GM18873 (cell line): Measurements from ENCODE around the gene IL17RC.
"Not testable (repeated sequence)": the region's sequence is repeated elsewhere in the genome, so short reads cannot be mapped to it uniquely, and the experiment has no call there.

Source experiments
- ATAC-seq: cut with Tn5 transposase; IDR thresholded peaks from one replicate; pipeline ENCODE4 v1.9.1; 2021; ENCODE audit warnings: mild to moderate bottlenecking, moderate library complexity, moderate number of reproducible peaks; ENCODE audit not compliant: unreplicated experiment, low FRiP score

The IL17RC gene, protein sequence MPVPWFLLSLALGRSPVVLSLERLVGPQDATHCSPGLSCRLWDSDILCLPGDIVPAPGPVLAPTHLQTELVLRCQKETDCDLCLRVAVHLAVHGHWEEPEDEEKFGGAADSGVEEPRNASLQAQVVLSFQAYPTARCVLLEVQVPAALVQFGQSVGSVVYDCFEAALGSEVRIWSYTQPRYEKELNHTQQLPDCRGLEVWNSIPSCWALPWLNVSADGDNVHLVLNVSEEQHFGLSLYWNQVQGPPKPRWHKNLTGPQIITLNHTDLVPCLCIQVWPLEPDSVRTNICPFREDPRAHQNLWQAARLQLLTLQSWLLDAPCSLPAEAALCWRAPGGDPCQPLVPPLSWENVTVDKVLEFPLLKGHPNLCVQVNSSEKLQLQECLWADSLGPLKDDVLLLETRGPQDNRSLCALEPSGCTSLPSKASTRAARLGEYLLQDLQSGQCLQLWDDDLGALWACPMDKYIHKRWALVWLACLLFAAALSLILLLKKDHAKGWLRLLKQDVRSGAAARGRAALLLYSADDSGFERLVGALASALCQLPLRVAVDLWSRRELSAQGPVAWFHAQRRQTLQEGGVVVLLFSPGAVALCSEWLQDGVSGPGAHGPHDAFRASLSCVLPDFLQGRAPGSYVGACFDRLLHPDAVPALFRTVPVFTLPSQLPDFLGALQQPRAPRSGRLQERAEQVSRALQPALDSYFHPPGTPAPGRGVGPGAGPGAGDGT

DNA sequence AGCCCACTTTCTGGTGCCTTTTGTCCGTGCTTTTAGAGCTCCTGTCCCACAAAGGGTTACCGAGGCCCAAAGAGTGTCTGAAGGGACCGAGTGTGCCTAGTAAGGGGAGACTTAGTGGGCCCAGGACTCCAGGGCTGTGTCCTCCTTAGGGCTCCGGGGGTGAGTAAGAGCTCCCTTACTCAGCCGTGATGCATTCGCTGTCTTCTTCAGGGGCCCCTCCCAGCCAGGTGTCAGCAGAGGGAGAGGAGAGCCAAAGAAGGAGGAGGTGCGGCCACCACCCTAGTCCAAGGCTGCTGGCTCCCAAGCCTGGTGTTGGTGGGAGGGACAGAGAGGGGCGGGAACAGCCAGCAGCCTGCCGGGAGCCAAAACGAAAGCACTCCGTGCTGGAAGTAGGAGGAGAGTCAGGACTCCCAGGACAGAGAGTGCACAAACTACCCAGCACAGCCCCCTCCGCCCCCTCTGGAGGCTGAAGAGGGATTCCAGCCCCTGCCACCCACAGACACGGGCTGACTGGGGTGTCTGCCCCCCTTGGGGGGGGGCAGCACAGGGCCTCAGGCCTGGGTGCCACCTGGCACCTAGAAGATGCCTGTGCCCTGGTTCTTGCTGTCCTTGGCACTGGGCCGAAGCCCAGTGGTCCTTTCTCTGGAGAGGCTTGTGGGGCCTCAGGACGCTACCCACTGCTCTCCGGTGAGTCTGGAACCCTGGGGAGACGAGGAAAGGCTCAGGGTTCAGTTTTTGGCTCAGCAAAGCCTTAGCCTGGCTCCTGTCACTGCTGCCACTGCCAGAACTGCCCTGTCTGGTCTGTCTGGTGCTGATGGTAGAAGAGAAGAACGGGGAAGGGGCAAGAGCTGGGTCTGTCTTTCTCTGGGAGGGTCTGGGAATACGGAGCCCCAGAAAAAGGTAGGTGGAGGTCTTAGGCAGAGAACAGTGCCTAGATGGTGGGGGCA is at the start of gene IL17RC:
Gene IL17RC (plus strand): TSS at position 365 of the 947 bp plus-strand sequence. CDS start 218 bp downstream, at position 583.
- no peak for ATAC-seq

DNA sequence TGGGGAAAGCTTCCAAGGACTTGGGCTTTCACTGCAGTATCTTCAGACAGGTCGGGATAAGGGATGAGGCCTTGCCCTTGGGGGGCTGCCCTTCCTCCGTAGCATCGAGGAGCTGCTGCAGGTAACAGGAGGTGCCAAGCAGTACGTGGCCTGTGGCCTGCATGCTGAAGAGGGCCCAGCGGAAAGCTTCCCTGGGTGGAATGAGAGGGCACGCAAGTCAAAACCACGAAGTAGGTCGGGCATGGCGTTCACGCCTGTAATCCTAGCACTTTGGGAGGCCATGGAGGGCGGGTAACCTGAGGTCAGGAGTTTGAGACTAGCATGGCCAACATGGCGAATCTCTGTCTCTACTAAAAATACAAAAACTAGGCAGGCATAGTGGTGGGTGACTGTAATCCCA is 49.8 kb upstream of the IL17RC start:
- ATAC-seq = no peak

DNA sequence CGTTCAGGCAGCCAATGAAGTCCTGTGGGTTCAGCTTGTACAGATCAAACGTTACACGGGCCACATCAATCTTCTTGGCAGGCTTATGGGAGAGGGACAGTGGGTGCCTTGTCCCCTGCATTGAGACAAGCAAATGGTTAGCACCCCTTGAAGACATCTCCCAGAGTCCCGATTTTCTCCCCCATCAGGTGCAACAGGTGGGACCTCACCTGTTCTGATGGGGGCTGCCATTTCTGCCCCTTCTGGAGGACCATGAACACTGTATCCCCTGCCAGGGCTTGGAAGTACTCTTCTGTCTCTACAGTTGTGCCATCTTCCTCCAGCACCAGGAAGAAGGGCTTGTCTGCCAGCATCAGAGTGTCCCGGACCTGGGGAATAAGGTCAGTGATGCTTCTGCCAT is 46.9 kb upstream of the IL17RC start:
- ATAC-seq = no peak

DNA sequence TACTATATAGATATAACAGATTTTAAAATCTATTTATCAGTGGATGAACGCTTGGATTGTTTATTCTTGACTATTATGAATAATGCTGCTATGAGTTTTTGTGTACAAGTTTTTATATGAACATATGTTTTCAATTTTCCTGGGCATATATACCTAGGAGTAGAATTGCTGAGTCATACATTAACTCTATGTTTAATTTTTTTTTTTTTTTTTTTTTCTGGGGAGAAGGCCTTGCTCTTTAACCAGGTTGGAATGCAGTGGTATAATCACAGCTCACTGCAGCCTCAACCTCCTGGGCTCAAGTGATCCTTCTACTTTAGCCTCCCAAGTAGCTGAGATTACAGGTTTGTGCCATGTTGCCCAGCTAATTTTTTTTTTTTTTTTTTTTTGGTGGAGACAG is 45.9 kb upstream of the IL17RC start:
- ATAC-seq = no peak

DNA sequence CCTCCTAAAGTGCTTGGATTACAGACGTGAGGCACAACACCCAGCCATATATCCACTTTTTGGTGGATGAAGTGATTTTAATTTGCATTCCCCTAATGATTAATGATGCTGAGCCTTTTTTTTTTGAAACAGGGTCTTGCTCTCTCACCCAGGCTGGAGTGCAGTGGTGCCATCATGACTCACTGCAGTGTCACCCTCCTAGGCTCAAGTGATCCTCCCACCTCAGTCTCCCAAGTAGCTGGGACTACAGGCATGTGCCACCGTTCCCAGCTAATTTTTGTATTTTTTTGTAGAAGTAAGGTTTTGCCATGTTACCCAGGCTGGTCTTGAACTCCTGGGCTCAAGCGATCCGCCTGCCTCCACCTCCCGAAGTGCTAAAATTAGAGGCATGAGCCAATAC is 44.8 kb upstream of the IL17RC start:
- not testable (repeated sequence) for ATAC-seq

DNA sequence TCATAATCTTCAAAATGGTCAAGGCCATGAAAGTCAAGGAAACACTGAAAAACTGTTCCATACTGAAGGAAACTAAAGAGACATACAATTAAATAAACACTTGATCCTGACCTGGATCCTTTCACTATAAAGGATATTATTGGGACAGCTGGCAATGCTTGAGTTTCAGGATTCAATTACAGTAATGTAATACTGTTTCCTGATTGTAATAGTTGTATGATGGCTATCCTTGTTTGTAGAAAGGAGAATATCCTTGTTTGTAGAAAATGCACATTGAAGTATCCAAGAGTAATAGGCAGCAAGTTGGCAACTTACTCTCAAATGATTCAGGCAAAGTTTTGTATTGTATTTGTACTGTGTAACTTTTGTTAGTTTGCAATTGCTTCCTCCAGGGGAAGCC is 41.5 kb upstream of the IL17RC start:
- no peak for ATAC-seq

DNA sequence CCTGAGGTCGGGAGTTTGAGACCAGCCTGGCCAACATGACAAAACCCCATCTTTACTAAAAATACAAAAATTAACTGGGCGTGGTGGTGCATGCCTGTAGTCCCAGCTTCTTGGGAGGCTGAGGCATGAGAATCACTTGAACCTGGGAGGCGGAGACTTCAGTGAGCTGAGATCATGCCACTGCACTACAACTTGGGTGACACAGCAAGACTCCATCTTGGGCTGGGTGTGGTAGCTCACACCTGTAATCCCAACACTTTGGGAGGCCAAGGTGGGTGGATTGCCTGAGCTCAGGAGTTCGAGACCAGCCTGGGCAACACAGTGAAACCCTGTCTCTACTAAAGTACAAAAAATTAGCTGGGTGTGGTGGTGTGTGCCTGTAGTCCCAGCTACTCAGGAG is 40.6 kb upstream of the IL17RC start:
- ATAC-seq = not testable (repeated sequence)

DNA sequence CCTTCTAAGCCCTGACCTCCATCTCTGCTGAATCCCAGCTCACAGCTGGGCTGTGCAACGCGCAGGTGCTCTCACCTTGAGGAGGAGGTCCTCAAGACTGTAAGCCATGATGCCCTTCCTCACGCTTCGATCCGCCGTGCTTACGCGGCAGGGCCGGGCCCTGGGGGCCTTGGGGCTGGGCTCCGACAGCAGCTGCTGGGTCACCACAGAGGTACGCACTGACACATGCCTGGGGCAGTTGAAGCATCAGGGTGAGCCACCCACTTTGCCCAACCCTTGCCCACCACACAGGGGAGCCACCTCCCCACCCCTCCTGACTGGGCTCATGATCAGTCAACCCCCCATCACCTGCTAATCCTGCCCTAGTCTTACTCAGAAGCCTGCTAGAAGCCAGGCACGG is 39.9 kb upstream of the IL17RC start:
- ATAC-seq = no peak

DNA sequence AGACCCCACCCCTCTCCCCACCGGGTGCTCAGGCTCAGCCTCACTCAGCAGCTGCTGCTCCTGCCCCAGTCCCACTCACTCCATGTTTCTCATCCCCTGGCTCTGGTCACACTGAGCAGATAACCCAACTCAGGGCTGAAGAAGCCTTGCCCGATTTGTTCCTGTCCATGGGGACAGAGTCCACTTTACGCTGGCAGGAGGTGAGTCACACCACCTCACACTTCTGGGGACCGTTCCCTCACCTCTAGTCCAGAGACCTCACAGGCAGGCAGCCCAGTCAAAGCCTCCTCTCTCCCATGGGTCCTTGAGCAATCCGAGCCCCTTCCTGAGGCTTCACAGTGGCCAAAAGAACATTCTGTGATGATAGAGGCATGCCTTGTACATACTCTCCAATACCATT is 38.2 kb upstream of the IL17RC start:
- ATAC-seq = no peak

DNA sequence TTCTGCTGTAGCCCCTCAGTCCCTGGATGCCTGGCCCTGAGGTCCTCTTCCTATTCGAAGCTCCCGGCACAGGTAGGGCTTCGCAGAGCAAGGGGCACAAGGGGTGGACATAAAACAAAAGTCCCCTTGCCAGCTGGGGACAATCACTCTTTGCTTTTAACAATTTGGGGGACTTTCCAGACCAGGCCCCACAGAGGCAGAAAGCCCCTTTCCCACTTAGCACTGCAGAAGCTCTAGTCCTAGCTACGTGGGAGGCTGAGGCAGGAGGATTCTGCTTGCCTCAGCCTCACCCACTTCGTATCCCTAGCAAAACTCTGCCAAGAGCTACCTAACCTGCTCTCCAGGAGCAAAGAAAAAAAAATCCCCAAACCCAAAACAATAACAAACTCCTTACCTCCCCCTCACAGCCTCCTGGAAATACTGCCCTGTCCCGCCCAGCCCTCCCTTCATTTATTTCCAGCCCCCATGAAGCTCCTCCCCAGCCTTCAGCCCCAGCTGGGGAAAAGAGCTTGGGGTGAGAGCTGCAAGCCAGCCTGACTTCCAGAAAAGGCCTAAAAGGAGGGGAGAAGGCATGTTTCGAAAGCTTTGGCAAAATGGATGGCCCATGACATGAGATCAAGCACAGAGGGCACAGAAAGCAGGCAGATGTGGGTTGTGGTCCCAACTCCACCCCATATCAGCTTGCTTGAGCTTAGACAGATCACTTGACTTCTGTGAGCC is 36.9 kb upstream of the IL17RC start, which contains the start of gene CIDEC:
Gene CIDEC (minus strand): TSS at position 424 of the 720 bp plus-strand sequence. CDS start 1,767 bp downstream, outside the sequence.
- no peak for ATAC-seq

DNA sequence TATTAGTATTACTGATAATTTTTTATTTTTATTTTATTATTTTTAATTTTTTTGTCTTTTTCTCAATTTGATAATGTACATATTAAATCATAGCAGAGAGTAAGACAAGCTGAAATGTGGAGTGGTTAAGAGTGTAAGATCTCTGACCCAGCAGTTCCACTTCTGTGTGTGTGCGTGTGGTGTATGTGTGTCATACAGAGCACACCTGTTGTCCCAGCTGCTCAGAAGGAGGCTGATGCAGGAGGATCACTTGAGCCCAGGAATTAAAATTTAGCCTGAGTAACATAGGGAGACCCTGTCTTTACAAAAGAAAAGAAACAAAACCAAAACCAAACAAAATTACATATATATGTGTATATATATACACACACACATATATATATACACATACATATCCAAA is 35.5 kb upstream of the IL17RC start:
- no peak for ATAC-seq

DNA sequence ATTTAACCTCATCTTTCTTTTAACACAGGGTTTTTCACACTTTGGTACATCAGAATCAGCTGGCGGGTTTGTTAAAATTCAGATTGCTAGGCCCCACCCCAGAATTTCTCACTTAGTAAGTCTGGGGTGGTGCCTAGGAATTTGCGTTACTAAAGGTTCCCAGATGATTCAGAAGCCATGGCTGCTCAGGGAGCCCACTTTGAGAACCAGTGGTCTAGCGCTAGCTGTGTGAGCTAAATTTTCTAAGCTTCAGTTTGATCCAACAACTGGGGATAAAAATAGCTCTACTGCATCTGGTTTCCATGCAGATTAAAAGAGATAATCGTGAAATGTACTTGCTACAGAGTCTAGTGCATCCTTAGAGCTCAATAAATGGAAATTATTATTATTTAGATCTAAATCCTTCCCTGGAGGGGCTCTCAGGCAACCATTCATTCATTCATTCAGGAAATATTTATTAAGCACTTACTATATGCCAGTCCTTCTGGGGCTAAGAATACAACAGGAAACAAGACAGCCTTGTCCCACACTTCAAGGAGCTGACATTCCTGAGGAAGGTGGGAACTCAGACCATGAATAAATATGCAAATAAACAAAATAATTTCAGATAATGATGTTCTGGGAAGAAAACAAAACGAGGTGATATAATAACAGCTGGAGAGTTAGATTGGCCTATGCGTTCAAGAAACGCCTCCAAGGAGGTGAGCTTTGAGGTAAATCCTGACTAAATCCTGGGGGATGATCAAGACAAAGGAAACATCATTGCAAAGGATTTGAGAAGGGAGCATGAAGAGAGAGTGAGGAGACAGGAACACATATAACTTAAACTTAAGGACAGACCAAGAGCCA is 33.0 kb upstream of the IL17RC start:
- ATAC-seq = no peak

DNA sequence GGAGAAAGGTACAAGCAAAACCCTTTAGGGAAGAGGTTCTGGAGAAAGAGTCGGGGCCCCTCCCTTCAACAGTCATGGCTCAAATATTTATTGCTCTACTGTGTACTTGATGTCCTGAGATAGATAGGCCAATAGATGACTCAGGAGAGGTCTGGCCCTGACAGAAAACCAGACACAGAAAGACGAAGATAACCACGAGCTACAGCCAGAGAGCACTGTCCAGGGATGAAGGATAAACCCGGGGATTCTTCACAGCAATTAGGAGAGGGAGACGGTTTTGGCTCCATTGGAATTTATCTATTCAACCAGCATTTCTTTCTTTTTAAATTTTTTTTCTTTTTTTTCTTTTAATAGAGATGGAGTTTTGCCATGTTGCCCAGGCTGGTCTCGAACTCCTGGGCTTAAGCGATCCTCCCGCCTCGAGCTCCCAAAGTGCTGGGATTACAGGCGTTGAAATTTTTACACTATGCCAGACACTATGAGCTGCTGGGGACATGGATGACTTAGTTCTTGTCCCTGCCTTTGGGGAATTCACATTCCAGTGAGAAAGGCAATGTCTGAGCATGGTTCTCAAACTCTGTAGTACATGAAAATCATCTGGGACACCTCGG is 32.2 kb upstream of the IL17RC start:
- ATAC-seq = no peak

DNA sequence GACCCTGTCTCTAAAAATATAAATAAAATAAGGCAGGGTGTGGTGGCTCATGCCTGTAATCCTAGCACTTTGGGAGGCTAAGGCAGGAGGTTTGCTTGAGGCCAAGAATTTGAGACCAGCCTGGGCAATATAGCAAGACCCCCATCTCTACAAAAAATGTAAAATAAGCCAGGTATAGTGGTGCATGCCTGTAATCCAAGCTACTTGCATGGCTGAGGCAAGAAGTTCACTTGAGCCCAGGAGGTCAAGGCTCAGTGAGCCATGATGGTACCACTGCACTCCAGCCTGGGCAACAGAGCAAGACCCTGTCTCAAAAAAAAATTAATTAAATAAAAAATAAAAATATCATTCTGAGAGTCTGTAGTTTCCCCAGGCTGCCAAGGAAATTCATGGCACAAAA is 30.6 kb upstream of the IL17RC start:
- no peak for ATAC-seq

DNA sequence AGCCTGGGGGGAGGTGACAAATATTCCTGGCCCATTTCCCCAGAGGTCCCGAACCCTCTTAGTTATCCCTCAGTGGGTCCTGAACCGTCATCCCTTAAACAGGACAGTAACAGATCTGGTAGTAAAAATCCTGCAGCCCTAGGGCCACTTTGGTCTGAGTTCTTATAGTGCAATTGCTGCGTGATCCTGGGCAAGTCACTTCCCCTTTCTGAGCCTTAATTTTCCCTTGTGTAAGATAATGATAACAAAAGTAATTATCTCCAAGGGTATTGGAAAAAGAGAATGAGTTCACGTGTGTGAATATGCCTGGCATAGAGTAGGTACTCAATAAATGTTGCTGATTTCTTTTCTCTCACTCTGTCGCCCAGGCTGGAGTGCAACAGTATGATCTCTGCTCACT is 29.4 kb upstream of the IL17RC start:
- ATAC-seq = no peak

DNA sequence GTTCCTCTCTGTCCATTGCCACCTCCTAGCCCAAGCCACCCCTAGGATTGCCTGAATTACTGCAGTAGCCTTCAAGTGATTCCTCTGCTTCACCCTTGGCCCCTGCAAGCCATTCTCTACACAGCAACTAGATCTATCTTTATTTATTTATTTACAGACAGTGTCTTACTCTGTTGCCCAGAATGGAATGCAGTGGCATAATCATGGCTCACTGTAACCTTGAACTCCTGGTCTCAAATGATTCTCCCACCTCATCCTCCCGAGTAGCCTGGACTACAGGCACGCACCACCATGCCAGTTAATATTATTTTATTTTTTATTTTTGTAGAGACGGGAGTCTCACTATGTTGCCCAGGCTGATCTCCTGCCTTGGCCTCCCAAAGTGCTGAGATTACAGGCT is 28.4 kb upstream of the IL17RC start:
- no peak for ATAC-seq

DNA sequence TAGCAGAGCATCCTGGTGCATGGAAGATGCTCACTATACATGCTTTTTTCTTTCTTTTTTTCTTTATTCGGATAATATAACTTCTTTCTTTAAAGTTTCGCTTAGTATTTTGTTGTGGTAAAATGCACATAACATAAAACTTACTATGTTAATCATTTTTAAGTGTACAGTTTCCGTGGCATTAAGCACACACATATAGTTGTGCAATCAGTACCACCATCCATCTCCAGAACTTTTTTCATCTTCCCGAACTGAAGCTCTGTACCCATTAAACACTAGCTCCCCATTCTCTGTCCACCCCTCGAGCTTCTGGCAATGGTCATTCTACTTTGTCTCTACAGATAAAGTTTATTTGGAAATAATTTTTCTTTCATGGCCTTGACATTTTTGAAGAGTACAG is 27.5 kb upstream of the IL17RC start:
- ATAC-seq = no peak

DNA sequence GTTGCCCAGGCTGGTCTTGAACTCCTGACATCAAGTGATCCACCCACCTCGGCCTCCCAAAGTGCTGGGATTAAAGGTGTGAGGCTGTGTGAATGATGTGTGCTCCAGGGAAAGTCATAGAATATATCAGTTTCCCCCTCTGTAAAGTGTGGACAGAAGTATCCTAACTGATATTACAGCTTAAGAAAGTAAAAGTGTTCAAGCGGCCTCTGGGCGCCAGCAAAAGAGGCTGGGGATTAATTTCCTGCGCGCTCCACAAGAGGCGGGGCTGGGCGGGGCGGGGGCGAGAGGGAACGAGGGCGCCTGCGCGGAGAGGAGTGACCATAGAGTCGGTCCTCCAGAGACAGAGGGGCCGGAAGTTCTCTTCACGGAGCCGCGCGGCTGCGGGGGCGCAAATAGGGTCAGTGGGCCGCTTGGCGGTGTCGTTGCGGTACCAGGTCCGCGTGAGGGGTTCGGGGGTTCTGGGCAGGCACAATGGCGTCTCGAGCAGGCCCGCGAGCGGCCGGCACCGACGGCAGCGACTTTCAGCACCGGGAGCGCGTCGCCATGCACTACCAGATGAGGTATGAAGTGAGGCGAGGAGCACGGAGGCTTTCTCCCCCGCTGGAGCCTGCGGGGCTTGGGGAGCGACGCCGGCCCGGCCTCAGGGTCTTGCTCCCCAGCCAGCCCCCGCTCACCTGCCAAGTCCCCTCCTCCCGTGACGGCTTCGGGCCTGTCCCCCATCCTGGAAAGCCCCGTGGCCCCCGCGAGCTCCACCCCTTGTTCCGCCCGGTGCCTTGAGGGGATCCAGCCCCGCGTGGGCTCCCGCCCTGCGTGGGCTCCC is 26.4 kb upstream of the IL17RC start, which contains the start of gene JAGN1:
Gene JAGN1 (plus strand): TSS at position 362 of the 823 bp plus-strand sequence. CDS start 113 bp downstream, at position 475.
- ATAC-seq = peak; percentile 65
